Uterus (tissue), 4 donors: ENCODE data around the gene SPOCK1. TPM values are rescaled to one million over a fixed set of nuclear protein-coding genes. Genes with fewer than 3 reads are reported as not detected.
"Not testable (repeated sequence)": the region's sequence is repeated elsewhere in the genome, so short reads cannot be mapped to it uniquely, and the experiment has no call there.

Experiments used
- DNase-seq, 2 donors: peaks; one replicate each; pipeline ENCODE4 v3.0.0-alpha.2; 2019 to 2020
- H3K27ac ChIP-seq, 2 donors: fragments of 200-600 bp; sonication (generic); 1 replicate in 1 of 2; 2 replicates in 1 of 2; pipeline ENCODE4 v1.5.1; 2016 to 2018
- H3K27me3 ChIP-seq, 2 donors: fragments of 200-600 bp; sonication (generic); one replicate each; pipeline ENCODE4 v1.5.1; 2018 to 2019; ENCODE audit warnings: control low read depth in 1 of 2
- H3K36me3 ChIP-seq, 2 donors: fragments of 200-600 bp; sonication (generic); one replicate each; pipeline ENCODE4 v1.5.1; 2019; ENCODE audit warnings: control low read depth in 1 of 2
- H3K4me1 ChIP-seq, 2 donors: fragments of 200-600 bp; sonication (generic); one replicate each; pipeline ENCODE4 v1.5.1; 2018 to 2019; ENCODE audit warnings: control low read depth in 1 of 2
- H3K4me3 ChIP-seq, 2 donors: fragments of 200-600 bp; sonication (generic); 1 replicate in 1 of 2; 2 replicates in 1 of 2; pipeline ENCODE4 v1.5.1; 2018 to 2019; ENCODE audit warnings: mild to moderate bottlenecking in 1 of 2
- H3K9me3 ChIP-seq, 2 donors: fragments of 200-600 bp; sonication (generic); one replicate each; pipeline ENCODE4 v1.5.1; 2019; ENCODE audit warnings: control low read depth in 1 of 2
- CTCF ChIP-seq, 4 experiments: fragments of 200-600 bp in 2 of 4; fragments of 450-650 bp in 2 of 4; sonication (generic) in 2 of 4; IDR thresholded peaks; one replicate each; pipeline ENCODE4 v1.5.1; 2016 to 2019; ENCODE audit warnings: antibody characterized with exemption in 4 of 4, mild to moderate bottlenecking in 2 of 4, moderate library complexity in 1 of 4
- POLR2A ChIP-seq, 2 donors: fragments of 450-650 bp; IDR thresholded peaks; one replicate each; pipeline ENCODE4 v1.6.1; 2016; ENCODE audit warnings: antibody characterized with exemption in 2 of 2, mild to moderate bottlenecking in 1 of 2, moderate library complexity in 1 of 2
- intact Hi-C: fragments of 100-400 bp; cut with DNase I; formaldehyde crosslinking; loops from one replicate; pipeline ENCODE4 v1.15.1; 2023; ENCODE audit warnings: low total_unique reads
- total RNA-seq, 4 donors: library from RNA; depleted of rRNA in 3 of 4; stranded (reverse); fragments of >200 nt in 3 of 4; gene quantifications; one replicate each; pipeline versions ENCODE4 v1.1.0 to v1.2.4, GENCODE V29; 2014 to 2023
- donor health status: DM: yes; HTN: yes; CAD: no.

SPOCK1 gene
- total RNA-seq, 4 donors from 2014 or later: 31.8 to 131 (median 45.1) TPM

DNA sequence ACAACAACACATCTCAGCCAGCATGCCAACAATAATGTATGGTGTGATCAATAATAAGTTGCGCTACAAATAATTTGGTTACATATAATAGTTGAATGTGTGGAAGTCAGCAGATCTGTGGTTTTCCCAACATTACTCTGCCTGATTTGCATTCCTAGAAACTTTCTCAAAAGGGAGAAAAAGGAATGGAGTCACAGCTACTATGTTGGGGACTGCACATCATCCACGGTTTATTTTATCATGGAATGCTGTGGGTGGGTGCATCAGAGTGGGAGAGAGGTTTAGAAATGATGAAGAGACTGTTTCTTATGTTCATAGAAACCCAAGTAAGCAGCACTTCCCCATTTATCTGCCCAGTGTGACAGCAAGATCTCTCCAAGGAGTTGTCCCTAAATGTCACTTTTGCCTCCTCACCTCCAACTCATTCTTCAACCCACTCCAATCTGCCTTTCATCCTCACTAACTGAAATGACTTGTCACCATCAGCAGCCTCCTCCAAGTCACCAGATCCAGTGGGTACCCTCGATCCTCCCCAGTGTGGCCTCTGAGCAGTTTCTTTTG is 2.8 kb upstream of the SPOCK1 start:
- intact Hi-C loops: no loop called here
- H3K27me3 ChIP-seq: no peaks in the 10 kb centered on the region

DNA sequence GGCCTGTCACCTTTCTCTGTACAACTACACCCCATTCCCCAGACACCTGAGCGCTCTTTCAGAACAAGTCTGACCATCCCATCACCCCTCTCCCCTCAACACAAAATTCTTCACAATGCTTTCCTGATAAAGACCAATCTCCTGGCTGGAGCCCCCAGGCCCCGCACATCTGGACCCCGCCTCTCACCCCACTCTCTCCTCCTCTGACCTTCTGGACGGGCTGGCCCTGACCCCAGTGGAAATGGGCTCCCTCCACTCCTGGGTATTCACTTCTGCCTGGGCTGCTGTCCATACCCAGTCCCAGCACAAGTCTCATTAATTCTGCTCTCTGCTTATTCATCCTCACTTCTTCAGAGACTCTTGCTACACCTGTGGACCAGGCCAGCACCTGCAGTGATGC is 2.1 kb upstream of the SPOCK1 start:
- no peak for DNase-seq

More for the DNA sequence above, 2.8 kb upstream of the SPOCK1 start:
- Histone ChIP-seq H3K4me1 (no peaks in the 10 kb centered on the region), H3K9me3 (no peaks in the 10 kb centered on the region), H3K27ac (no peak overlapping the region), H3K36me3 (no peaks in the 10 kb centered on the region), H3K4me3 (no peak overlapping the region)
- DNase-seq: no peak
- TF ChIP-seq CTCF (IDR thresholded peaks at IDR 0.05) (no peak), POLR2A (IDR thresholded peaks at IDR 0.05) (no peak)

GRCh38 chr5:137500615-137501225 is 1.6 kb upstream of the SPOCK1 start:
- no peaks in the 10 kb centered on the region for H3K27me3 ChIP-seq
- no peaks in the 10 kb centered on the region for H3K36me3 ChIP-seq
- intact Hi-C loops: no loop called here
- DNase-seq: no peak
- no peak overlapping the region for H3K4me3 ChIP-seq
- TF ChIP-seq POLR2A (IDR thresholded peaks at IDR 0.05): no peak
- no peak for TF ChIP-seq CTCF (IDR thresholded peaks at IDR 0.05)
- H3K27ac ChIP-seq: no peak overlapping the region
- H3K4me1 ChIP-seq: no peaks in the 10 kb centered on the region
- H3K9me3 ChIP-seq: no peaks in the 10 kb centered on the region

More for the DNA sequence above, 2.1 kb upstream of the SPOCK1 start:
- no peaks in the 10 kb centered on the region for H3K27me3 ChIP-seq
- no peaks in the 10 kb centered on the region for H3K9me3 ChIP-seq
- no peak overlapping the region for H3K4me3 ChIP-seq
- H3K27ac ChIP-seq: no peak overlapping the region
- no peaks in the 10 kb centered on the region for H3K36me3 ChIP-seq
- H3K4me1 ChIP-seq: no peaks in the 10 kb centered on the region
- intact Hi-C loops: no loop called here
- TF ChIP-seq CTCF (IDR thresholded peaks at IDR 0.05) (no peak), POLR2A (IDR thresholded peaks at IDR 0.05) (no peak)

GRCh38 chr5:137499506-137499847 is 351 bp upstream of the SPOCK1 start:
- intact Hi-C loops, H3K36me3 ChIP-seq, H3K27ac ChIP-seq, H3K4me3 ChIP-seq, DNase-seq, H3K4me1 ChIP-seq, H3K9me3 ChIP-seq, H3K27me3 ChIP-seq: not testable (repeated sequence)

DNA sequence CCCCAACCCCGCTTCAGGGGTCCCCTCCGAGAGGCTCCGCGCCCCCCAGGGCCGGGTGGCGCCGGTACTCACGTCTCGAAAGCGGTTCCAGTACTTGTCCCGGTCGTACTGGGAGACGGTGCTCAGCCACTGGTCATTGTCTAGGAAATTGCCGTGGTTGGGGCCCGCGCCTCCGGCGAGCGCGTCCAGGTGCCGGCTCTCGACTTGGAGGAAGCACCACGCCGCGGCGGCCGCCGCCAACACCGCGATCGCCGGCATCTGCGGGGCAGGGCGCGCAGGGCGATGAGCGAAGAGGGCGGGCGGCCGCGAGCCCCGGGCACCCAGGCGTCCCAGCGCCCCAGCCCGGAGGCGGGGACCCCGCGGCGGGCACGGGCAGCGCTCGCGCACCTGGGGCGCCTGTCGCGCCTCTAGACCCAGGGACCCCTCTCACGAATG is 808 bp downstream of the SPOCK1 start:
- intact Hi-C loops: no loop called here
- peak in 1 of 2 donors; percentile 24 for DNase-seq
- no peaks in the 10 kb centered on the region for H3K27me3 ChIP-seq
- no peaks in the 10 kb centered on the region for H3K4me1 ChIP-seq
- H3K4me3 ChIP-seq: peak overlapping the region; percentile 36 to 56
- no peaks in the 10 kb centered on the region for H3K36me3 ChIP-seq
- TF ChIP-seq CTCF (IDR thresholded peaks at IDR 0.05) (no peak), POLR2A (IDR thresholded peaks at IDR 0.05) (no peak)
- no peak overlapping the region for H3K27ac ChIP-seq
- no peaks in the 10 kb centered on the region for H3K9me3 ChIP-seq
